ENCODE data around the gene NRF1.

The NRF1 gene

DNA sequence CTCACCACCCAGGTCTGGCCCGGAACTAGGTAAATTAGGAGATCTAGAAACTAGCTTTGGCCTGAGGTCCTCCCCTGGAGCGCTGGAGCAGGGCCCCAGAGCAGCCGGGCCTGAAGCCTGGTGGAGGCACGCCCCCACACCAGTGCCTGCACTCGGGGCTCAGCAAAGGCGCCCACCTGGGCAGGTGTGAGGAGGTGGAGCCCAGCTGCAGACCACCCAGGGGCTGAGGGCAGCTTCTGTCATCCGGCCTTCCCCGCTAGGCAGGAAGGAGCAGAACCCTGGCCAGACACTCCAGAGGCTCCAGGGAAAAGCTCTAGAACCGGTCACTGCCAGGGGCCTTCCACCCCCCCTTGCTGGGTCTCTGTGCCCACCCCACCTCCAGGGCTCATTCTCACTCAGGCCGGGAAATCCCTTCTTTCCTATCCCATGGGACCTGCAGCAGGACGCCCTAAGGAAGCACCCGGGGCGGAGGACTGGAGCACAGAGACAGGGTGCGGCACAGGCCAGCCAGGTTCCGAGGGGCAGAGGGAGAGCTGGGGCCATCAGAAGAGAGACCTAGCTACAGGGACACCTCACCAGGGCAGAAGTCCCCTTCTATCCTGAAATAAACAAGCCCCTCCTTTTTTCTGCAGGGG is 161.2 kb downstream of the NRF1 start:
- no peak for DNase-seq

DNA sequence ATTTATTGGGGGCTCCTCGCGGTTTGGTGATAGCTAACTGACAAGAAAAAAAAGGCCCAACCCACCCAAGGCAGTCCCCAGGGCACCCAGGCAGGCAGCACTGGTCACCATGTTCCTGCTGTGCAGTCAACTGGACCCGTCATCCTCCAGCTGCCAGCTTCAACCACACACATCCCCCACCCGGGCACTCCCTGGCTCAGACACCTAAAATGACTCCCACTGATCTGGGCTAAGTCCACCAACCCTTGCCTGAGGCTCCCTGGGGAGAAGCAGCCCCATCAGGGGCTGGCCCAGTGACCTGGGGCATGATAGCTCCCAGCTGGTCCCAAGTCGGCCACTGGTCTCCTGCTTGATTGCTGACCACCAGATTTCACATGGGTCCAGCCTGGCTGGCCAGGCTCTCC is 161.8 kb downstream of the NRF1 start:
- no peak for DNase-seq

DNA sequence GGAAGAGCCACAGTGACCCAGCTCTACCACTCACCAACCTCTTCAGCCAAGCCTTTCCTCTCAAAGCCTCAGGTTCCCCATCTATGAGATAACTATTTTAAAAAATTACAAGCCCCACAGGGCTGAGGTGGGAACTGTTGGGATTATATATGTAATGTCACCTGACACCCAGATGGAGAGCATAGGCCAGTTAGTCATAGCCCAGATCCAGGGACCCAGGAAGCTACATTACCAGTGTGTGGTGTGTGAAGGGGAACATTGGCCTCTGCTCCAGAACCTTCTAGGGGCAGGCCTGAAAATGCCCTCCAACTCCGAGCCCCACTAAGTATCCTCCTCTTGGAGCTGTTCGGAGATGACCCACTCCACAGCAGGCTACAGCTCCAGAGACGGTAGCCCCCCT is 162.4 kb downstream of the NRF1 start:
- no peak for DNase-seq

DNA sequence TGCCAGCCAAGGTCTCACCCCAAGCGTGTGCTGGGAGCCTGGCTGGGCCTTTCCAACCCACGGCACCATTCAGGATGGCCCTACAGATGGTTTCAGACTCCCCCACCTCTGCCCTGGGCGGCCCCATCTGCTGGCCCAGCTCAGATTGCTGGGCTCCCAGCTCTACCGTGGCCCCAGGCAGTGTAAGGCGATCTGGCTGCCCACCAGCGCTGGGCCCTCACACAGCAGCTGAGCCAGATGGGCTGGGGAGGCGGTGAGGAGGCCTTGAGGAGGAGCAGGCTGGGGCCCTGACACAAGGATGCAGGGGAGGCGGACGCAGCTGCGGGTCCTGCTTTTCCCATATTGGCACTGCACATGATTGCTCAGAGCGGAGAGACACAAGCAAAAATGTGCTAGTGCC is 162.8 kb downstream of the NRF1 start:
- DNase-seq: no peak

DNA sequence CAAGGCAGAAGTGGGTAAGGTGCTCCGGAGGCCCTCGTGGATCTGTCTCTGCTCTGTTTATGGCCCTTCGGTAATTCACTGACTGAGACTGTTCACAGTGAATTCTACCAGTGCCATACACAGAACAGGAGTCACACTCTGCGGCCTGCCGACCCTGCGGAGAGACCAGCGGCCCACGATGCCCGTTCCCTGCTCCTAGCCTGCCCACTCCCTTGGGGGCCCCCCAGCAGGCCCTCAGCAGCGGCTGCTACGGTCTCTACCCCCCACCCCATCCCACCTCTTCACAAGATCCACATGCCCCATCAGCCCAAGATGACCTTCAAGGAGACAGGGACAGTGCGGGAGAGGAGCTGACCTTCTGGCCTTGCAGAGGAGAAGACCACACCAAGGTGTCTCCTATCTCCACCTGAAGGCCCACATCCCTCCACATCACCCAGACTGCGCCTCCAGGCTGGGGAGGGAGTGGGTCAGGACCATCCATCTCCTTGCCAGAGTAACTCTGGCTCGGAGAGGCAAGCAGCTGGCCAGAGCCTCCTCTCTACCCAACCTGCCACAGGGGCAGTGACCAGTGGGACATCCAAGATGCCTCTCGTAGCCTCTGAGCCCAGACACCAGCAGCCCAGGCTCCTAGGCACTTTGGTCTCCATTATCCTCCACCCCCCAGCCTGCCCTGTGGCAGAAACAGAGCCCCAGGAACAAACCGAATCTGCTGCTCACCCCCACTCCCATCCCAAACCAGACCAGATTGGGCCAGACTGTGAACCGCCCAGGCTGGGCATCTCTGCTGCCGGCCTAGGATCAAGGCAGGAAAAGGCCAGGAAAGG is 163.6 kb downstream of the NRF1 start:
- no peak for DNase-seq

DNA sequence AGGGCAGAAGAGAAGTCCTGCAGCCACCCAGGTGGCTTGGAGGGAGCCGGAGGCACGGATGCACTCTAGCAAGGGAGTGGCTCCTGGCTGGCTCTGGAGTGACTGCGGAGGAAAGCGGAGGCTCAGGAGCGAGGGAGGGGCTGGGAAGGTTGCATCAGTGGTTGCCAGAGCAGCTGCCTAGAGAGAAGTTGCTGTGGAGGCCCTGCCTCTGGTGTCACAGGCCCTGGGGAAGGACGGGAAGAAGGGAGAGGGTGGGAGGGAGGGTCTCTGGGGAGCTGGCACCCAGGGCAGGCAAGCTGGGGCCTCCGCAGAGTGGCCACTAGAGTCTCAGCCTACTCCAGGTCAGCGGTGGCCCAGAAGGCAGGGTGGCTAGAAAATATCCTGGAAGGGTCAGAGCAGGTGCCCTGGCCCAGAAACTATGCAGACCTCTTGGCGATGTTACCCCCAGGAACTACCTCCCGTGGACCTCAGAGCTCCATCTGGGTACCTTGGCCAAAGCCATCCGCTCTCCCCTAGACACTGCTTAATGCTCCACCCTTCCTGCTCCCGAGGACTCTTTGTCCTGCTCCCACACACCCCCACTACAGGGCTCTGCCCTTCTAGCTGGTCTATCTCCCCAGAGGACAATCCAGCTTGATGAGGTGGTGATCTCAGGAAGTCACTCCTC is 164.3 kb downstream of the NRF1 start:
- no peak for DNase-seq

DNA sequence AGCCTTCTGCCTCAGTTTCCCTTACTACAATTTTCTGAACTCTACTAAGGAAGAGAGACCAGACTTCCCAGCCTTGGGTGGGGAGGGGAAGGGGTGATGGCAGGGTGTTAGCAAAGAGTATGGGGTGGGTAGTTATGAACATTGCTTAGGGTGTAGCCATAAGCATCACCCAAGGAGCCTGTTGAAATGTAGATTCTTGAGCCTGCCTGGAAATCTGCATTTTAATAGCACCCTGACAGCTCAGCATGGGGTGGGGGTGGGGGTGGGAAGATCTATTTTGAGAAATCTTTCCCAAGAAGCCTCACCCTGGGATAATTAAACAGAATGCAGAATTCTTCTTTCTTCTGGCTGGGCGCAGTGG is 164.8 kb downstream of the NRF1 start:
- no peak for DNase-seq

DNA sequence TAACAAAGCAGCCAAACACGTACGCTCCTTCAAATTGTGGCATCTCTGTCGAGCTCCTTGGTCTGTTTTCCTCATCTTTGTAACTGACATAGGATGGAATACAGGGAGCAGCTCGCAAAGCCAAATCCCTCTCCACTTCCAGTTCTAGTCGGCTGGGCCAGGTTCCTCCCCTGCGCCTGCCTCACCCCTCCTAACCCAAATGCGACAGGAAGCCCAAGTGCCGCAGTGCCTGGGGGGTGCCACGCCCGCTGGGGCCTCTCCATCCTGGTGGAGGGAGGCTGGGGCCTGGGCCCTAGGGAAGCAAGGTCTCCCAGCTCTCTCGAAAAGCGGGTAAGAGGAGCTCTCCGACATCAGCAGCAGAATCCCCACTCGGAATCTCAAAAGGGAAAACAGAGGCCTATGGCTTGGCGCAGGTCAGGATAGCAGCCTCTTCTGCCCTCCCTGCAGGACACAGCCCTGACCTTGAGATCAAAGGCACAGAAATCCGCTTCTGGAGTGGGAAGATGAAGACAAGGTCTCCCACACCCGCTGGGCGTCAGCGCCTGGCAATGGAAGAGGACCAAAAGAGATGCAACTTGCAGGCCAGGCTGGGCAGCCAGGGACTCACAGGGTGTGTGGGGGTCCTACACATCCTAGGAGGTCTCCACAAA is 165.8 kb downstream of the NRF1 start:
- DNase-seq: no peak

DNA sequence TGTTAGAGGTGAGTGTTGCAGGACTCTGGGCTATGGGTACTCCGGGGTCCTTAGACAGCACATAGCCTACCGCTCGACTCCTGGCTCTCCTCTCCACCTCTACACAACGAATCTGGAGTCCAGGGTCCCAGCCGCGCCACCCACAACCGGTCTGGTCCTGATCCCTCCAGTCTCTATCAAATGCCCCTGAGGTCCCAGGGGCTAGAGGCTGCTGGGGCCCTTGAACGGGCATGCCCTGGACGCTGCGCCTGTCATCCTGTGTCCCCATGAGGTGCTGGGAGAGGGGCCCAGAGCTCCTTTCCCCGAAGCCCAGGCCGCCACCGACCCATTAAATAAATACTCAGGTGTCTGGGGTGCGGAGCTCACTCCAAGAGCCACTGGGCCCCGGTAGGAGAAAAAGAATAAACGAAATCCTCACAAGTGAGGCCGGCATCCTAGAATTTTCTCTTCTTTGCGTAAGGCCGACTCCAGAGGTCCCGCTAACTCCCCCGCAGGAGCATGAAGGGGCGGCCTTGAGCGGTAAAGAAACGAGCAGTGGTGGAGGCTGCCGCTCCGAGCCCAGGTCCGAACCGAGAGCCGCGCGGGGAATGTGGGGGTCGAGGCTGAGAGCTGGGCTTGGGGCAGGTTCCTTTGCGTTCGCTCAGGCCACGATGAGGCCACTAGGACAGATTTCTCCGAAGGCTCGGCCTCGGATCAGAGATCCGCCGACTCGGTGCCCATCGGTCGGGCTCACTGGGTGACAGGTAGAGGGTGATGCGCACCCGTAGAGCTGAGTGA is 166.7 kb downstream of the NRF1 start:
- no peak for DNase-seq

DNA sequence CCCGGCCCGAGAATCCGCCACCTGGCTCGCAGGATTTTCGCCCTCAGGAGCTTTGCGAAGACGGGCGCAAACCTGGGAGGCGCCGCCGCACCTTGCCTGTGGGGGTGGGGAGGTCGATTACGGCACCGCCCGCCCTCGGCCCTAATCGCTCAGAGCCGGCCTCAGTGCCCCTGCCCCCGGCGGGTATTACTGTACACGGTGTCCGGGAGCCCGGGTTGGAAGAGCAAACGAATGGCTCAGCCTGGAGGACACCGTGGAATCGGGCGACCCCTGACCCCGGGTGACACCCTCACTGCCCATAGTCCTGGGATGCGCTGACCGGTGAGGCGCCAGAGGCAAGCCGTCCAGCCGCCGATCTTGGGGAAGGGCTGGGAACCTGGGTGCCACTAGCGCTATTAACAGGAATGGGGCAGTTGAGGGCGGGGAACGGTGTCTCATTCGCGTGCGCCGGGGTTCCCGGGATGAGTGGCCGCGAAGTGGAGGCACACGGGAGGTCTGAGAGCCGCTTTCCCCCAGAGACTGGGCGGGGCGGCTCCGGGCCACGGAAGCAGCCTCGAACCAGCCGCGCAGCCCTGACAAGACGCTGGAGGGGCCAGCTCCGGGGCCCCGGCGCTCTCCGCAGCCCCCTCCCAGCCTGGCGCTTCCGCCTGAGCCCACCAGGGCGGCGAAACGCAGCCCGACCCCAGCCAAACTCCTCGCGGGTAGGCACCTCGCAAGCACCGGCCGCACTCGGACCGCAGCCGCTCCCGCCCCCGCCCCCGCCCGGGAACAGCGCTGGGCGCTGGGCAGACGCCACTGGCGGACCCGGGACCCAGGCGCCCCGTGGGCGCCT is 167.5 kb downstream of the NRF1 start:
- no peak for DNase-seq

DNA sequence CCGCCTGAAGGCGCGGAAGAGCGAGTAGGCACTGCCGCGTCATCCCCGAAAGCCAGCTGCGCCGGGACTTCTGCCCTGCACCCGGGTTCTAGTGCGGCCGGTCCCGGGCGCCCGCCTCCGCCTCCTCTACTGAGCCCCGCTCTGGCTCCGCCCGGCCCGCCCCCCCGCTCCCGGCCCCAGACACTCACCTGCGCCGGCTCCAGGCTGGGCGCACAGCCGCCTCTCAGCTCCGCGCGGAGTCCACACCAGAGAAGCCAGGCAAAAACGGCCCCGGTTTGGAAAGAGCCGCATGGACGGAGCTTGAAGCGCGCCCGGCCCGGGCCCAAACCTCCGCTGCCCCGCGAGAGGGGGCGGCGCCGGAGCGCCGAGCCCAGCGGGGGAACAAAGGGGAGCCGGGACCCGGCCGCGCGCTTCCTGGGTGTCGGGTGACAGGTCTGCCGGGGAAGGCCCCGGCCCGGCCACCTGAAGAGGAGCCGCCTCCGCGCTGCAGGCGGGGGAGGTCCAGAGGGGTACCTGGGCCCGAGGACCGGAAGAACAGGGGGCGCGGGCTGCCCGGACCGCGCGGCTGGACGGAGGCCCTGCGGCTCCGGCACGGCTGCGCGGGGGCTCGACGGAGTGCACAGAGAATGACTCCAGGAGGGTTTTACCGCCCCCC is 168.2 kb downstream of the NRF1 start:
- DNase-seq: no peak

DNA sequence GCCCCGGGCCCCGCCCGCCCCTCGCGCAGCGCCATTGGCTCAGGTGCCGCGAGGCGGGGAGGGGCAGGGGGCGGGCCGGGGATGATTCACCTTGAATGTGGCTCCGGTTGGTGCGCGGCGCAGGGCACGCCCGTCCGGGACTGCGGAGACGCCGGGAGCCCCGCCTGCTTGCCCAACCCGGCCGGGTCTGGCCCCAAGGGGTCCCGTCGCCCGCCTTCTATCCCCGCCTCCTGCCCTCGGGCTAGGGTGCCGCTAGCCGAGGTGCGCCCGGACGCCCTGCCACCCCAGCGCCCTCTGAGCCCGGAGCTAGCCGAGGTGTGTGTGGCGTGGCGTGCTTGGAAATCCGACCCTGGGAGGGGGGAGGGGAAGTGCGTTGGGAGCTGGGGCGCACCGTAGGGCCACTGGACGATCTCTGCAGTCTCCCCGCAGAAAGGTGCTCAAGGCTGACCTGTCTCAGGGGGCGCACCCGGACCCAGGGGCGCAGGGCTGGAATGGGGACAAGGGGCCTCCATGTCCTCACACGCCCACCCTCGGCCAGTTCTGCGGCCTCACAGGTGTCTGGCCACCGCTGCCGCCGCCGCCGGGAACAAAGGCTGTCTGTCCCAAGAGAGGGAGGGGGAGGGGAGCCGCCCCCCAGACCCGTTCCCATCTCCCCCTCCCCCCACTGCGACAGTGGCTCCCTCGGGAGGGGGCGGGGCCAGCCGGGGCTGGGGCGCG is 168.9 kb downstream of the NRF1 start:
- peak; percentile 70 for DNase-seq

DNA sequence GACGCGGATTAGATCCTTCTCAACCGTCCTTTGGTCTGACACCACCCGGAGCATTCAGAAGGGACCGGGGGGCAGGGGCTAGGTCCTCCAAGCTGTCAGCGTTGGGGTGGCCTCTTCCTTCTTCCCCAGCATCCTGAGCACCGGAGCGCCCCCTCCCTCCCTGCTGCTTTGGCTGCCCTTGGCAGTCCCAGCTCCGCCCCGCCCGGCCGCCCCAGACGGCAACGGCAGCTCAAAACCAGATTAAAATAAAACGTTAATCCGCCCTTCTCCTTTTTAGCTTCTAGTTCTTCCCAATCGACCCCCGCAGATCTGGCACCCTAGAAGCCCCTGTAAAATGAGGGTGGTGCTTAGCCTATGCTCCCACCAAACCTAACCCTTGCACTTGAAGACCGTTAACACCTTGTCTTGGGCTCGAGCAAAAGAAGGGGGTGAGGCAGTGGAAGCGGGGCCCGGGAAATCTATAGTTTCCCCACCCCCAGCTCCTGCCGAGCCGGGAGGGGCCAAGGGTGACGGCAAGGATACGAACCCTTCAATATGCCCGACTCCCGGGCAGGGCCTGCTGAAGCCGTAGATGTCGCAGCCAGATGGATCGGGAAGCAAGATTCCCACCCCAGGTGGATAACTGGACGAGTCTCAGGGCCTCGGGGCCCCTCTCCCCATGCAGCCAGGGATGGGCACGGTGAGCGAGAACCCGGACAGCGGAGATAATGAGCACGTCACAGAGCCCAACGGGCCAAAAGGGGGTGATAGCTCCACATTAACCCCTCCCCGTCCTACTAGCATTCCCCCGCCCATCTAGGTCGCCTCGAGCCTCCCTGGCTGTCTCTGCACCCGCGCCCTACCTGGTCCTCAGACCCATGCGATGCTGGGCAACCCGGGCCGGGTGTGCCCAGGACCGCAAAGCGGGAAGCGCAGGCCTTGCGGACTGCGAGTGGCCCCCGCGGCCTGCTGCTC is 169.7 kb downstream of the NRF1 start:
- no peak for DNase-seq

DNA sequence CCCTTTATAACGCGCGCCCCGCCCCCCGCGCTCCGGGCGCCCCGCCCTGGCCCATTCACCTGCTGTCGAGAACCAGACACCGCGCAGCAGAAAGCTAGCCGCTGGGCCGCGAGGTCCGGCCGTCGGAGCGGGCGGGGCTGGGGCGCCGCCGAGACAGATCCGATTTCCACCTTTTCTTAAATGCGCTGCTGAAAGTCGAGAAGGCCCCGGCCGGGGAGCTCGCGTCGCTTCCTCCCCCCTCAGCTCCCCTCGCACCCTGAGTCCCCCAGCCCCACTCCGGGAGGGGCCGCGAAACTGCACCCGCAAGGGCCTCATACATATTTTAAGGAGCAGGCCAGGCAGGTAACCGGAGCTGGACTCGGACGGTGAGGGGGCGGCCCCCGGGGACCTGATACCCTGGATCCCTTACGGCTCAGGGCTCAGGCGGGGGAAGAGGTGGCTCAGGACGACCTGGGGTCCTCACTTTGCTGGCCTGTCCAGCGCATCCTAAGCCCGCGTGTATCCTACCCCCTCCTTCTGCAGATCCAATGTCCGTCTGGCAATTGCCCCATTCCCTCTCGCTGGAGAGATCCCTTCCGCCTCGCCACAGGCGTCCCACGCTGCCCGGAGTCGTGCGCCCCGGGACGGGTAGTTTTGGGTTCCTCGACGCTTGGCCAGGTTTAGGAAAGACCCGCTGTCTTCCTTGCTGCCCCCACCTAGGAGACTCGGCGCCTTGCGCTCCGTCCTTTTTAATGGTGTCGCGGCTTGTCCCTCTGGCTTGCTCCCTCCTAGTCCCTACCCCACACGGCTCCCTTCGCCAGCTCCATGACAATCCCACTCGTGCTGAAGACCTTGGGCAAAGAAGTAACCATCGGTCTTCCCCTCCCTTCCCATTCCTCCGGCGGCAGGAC is 170.7 kb downstream of the NRF1 start:
- no peak for DNase-seq

DNA sequence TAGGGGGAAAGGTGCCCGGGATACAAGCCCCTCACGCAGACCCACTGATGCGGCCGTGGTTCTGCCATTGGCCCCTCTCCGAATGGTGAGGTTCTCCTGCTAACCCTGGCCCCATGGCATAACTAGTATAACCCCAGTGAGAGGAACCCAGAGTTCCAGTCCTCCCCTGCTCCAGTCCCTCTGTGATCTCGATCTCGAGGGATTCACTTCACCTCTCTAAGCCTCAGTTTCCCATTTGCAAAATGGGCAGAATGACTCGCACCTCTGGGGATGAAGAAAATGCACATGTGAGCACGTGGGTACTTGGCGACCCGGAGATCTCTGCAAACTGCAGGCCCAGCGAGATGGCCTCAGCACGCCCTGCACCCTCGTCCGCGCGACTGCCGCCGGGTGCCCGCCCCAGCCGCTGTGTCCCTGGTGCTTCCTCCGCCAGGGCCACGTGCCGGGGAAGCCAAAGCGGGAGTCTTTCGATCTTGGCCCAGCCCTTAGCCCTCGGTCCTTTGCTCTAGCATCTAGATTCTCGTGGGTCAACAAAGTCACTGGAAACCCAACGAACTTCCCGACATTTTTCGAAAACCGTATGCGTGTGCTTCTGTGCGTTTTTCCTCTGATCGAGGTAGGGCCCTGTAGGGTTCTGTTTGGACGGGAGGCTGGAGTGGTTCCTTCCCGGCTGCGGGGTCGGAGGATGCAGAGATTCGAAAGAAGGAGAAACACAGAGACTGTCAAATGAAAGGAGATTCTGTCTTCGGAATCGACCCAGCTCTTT is 171.5 kb downstream of the NRF1 start:
- no peak for DNase-seq

DNA sequence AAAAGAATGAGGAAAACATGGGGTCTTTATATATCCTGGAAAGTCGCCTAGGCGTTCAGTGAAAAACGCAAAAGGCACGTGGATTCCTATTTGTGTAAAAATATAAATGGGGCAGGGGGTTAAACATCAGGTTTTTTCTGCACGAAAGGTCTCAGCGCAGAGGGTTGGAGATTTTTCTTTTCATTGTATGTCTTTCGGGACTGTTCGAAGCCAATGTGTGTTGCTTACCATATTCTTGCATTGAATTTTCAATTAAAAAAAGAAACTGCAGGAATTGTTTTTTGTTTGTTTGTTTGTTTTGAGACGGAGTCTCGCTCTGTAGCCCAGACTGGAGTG is 172.0 kb downstream of the NRF1 start:
- no peak for DNase-seq

DNA sequence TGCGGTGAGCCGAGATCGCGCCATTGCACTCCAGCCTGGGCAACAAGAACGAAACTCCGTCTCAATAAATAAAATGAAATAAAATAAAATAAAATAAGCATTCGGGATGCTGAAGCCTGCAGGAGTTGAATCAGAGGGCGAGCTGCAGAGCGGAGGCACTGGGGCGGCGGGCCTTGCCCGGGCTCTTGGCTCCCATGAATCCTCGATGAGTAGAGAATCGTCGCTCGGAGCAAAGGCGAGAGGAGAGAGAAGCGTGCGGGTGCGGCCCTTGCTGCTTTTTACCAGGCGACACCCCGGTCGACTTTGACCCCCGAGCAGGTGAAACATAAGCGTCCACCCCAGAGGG is 172.9 kb downstream of the NRF1 start:
- DNase-seq: no peak
